Activated naive CD8-positive, alpha-beta T cell treated with anti-CD3 and anti-CD28 coated beads, Interleukin-2, amount 10 ng/mL, durations not matched to agents 7 days and 5 days (primary cell): ENCODE data around the gene VPS11. TPM values are rescaled to one million over a fixed set of nuclear protein-coding genes. Genes with fewer than 3 reads are reported as not detected.
"Not testable (repeated sequence)": the region's sequence is repeated elsewhere in the genome, so short reads cannot be mapped to it uniquely, and the experiment has no call there.

Experiments
- ATAC-seq: fragments of 150-1000 bp; cut with Tn5 transposase; one replicate; pipeline ENCODE4 v1.10.0; 2021; ENCODE audit warnings: low read depth, moderate library complexity
- POLR2A ChIA-PET: fragments of 350-600 bp; sonication (Branson Sonifier 250); formaldehyde crosslinking; loops from one replicate; lab custom pipeline; 2021; ENCODE audit warnings: antibody characterized with exemption; lab: Charles Lee
- DNase-seq: peaks from one replicate; pipeline ENCODE4 v3.0.0; 2021
- H3K27ac Mint-ChIP-seq: one replicate; pipeline ENCODE4 v1.8.0; 2022; ENCODE audit warnings: mild to moderate bottlenecking, mixed read lengths
- H3K27me3 Mint-ChIP-seq: one replicate; pipeline ENCODE4 v1.8.0; 2022; ENCODE audit warnings: mild to moderate bottlenecking, moderate library complexity, mixed read lengths
- H3K36me3 Mint-ChIP-seq: one replicate; pipeline ENCODE4 v1.8.0; 2021; ENCODE audit warnings: mild to moderate bottlenecking, mixed read lengths
- H3K4me1 Mint-ChIP-seq: one replicate; pipeline ENCODE4 v1.8.0; 2021; ENCODE audit warnings: mixed read lengths
- H3K4me3 Mint-ChIP-seq: one replicate; pipeline ENCODE4 v1.8.0; 2022; ENCODE audit warnings: mild to moderate bottlenecking, moderate library complexity, mixed read lengths
- H3K9me3 Mint-ChIP-seq: one replicate; pipeline ENCODE4 v1.8.0; 2021; ENCODE audit warnings: mixed read lengths
- total RNA-seq, 2 experiments: library from RNA; stranded (reverse); gene quantifications; one replicate each; pipeline ENCODE4 v1.2.3, GENCODE V29; 2021

The VPS11 gene
- total RNA-seq, 2 experiments from 2014 or later = 41.2 to 46.2 TPM

DNA sequence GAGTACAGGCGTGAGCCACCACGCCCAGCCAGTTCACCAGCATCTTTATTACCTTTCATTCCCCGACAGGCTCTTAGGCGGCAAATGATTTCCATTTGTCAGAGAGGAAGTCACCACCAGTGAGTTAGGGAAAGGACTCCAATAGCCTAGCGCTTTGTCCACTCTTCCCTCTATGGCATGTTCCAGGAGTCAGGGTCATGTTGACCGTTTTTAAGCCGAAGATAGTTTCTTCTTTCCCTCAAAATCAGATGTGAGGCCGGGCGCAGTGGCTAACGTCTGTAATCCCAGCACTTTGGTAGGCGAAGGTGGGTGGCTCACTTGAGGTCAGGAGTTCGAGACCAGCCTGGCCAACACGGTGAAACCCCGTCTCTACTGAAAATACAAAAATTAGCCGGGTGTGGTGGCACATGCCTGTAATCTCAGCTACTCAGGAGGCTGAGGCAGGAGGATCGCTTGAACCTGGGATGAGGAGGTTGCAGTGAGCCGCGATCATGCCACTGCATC, 35.6 kb downstream of the VPS11 start:
- Mint-ChIP-seq H3K27ac (peak overlapping the region; percentile 99), H3K4me1 (peaks cover 26% of the 10 kb centered on the region), H3K4me3 (peak overlapping the region; percentile 95)
- H3K9me3 Mint-ChIP-seq, H3K27me3 Mint-ChIP-seq, ATAC-seq, DNase-seq, H3K36me3 Mint-ChIP-seq: not testable (repeated sequence)
- POLR2A ChIA-PET = interaction anchor here (1.6 to 2.5 kb wide), 6 partner anchors 9 to 66 kb away, joined by 5 to 27 read pairs (median 18); partner anchors contain the start of genes HINFP, HMBS, HYOU1 and NLRX1

DNA sequence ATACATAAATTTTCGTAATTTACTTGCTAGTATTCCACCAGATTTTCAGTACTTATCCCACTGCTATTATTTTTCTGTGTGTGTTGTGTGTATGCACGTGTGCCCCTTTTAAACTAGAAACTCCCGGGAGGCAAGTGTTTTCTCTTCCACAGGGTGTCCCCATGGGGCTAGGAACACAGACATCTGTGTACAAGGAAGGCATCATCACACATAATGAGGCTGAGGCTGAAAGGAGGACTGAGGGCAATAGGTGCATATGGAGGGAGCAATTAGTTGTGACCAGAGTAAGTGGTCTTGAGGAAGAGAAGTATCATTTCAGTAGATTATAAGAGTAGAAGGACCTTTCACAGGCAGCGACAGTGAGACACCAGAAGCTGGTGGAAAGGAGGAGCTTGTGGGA, 36.2 kb downstream of the VPS11 start:
- Mint-ChIP-seq H3K4me1 (peaks cover 29% of the 10 kb centered on the region), H3K36me3 (peaks cover 4% of the 10 kb centered on the region), H3K27me3 (no peaks in the 10 kb centered on the region), H3K4me3 (peak overlapping the region; percentile 57), H3K27ac (peak overlapping the region; percentile 73), H3K9me3 (no peaks in the 10 kb centered on the region)
- POLR2A ChIA-PET = no interaction called here
- ATAC-seq (no peak), DNase-seq (no peak)

DNA sequence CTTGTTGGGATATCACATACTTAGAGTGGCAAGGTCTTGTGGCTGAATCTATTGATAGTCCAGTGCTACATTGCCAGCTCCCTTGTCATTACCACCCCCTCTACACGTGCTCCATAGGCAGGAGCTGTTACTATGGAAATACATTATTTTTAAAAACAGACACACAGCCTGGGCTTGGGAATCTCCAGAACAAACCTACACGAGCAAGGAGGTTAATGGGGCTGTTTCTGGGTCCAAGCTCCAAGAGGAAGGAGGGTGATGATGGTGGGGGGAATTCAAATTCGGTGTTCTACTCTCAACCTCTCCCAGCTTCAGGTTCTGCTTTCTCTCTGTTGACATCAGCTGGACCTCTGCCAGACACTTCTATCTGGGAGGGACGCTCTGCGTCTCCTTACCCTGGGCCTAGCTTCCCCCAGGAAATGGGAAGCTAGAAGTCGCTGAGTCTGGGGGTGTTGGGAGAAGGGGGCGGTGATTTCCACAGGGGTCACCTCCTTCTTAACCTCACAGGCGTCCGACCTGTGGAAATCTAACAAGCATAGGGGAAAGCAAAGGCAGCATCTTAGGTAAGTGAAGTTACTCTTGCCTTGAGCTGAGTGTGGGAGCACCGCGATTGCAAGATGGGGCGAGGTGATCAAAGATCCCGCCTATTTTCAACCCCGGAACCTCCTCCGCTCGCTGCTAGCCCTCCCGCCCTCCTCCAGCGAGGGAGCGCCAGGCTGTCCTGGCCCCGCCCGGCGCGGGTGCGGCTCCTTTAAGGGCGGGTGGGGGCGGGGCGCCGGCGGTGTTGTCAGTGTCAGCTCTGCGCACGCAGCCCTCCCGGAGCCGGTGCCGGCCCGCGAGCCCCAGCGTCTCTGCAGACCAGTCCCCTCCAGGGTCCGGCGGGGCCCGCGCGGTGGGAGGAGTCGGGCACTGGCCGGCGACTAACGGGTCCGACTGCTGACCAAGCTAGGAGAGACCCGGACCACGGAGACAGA, 39.2 kb downstream of the VPS11 start, which contains the start of gene C2CD2L:
Gene C2CD2L (plus strand): TSS at position 781 of the 974 bp plus-strand sequence. CDS start 398 bp downstream, outside the sequence.
- DNase-seq = peak; percentile 89
- peak within 1 kb of the TSS; percentile 83 for H3K4me3 Mint-ChIP-seq
- H3K9me3 Mint-ChIP-seq = no peaks in the 10 kb centered on the region
- H3K4me1 Mint-ChIP-seq = peaks cover 27% of the 10 kb centered on the region
- ATAC-seq = peak; percentile 84
- peak within 1 kb of the TSS; percentile 91 for H3K27ac Mint-ChIP-seq
- no peaks in the 10 kb centered on the region for H3K27me3 Mint-ChIP-seq
- H3K36me3 Mint-ChIP-seq = peaks cover 16% of the 10 kb centered on the region
- POLR2A ChIA-PET = interaction anchor here (0.6 to 6.1 kb wide), 17 partner anchors 9 to 314 kb away, joined by 3 to 108 read pairs (median 5); partner anchors contain the start of genes CENATAC, HINFP, HYOU1 and NLRX1

DNA sequence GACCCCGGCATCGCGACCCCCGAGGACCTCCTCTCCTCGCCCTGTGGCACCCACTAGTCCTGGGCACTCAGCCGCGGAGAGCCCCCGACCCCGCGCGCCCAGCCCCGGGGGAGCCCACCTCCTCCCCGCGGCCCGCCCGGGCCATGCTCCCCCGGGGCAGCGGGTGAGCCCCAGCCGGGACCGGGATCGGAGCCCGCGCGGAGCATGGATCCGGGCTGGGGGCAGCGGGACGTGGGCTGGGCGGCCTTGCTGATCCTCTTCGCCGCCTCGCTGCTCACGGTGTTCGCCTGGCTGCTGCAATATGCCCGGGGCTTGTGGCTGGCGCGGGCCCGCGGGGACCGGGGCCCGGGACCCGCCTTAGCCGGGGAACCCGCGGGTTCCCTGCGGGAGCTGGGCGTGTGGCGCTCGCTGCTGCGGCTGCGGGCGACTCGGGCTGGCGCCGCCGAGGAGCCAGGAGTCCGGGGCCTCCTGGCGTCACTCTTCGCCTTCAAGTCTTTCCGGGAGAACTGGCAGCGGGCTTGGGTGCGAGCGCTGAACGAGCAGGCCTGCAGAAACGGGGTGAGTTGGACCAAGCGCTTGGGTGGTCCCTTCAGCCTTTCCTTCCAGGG, 40.0 kb downstream of the VPS11 start:
- POLR2A ChIA-PET = interaction anchor here (0.6 to 6.1 kb wide), 13 partner anchors 8 to 315 kb away, joined by 3 to 108 read pairs (median 6); partner anchors contain the start of genes HINFP, HYOU1, NLRX1 and VPS11
- no peaks in the 10 kb centered on the region for H3K9me3 Mint-ChIP-seq
- H3K36me3 Mint-ChIP-seq = peaks cover 18% of the 10 kb centered on the region
- H3K27ac Mint-ChIP-seq = peak overlapping the region; percentile 81
- H3K4me3 Mint-ChIP-seq = peak overlapping the region; percentile 83
- ATAC-seq (peak; percentile 7), DNase-seq (no peak)
- no peaks in the 10 kb centered on the region for H3K27me3 Mint-ChIP-seq
- H3K4me1 Mint-ChIP-seq = peaks cover 27% of the 10 kb centered on the region

DNA sequence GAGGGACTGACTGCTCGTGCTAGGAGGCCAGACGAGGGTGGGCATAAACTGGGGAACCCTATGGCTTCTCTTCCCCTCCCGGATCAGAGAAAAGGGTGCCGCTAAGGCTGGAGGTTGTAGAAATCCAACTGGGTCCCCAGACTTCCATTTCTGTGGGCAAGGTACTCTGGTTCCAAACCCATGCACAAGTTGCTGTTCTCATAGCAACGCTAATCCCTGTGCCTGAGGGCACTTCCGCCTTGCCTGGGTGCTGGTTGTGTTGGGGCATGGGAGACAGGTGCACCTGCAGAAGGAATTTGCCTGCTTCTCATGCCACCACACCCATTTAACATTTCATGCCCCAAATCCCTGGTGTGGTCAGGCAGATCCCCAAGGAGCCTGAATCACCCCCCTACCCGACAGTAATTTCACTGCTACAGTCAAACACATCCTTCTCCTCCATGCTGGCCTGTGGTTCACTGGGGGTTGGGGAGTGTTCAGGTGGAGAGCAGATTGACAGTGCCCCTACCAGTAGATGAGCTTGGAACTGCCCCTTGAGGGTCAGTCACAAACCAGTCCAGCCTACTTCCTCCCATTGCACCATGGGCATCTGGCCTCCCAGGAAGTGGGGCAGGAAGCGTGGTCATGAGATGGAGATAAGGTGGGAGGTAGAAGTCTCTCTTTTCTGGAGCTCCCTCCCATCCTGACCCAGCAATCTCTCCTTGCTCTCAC, 40.7 kb downstream of the VPS11 start:
- Mint-ChIP-seq H3K27me3 (no peaks in the 10 kb centered on the region), H3K4me1 (peaks cover 27% of the 10 kb centered on the region), H3K36me3 (peaks cover 22% of the 10 kb centered on the region), H3K27ac (peak overlapping the region; percentile 81), H3K4me3 (peak overlapping the region; percentile 83), H3K9me3 (no peaks in the 10 kb centered on the region)
- POLR2A ChIA-PET = interaction anchor here (0.7 to 6.1 kb wide), 13 partner anchors 7 to 90 kb away, joined by 3 to 108 read pairs (median 5); partner anchors contain the start of genes HINFP, RPS25, TRAPPC4 and VPS11
- DNase-seq (peak; percentile 56), ATAC-seq (peak; percentile 34)

DNA sequence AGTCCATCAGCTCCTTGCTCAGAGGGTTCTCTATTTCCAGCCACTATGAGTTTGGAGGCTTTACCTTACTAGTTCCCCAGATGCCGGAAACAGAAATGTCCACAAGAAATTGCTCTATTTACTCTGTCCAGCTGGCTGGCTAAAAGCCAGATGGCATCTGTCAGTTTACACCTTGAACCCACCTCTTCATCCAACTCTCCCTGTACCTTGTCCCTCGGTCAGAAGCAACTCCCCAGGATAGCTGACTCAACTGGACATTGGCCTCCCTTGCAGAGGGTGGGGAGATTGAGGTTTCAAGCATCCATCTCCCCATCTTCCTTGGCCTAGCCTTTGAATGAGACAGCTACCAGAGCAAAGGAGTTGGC, 41.2 kb downstream of the VPS11 start:
- H3K27me3 Mint-ChIP-seq = no peaks in the 10 kb centered on the region
- H3K4me3 Mint-ChIP-seq = peak overlapping the region; percentile 83
- POLR2A ChIA-PET = interaction anchor here (0.5 to 6.1 kb wide), 12 partner anchors 9 to 198 kb away, joined by 3 to 108 read pairs (median 4); partner anchors contain the start of genes HINFP, RPS25, TRAPPC4 and VPS11
- H3K27ac Mint-ChIP-seq = peak overlapping the region; percentile 81
- peaks cover 21% of the 10 kb centered on the region for H3K36me3 Mint-ChIP-seq
- no peaks in the 10 kb centered on the region for H3K9me3 Mint-ChIP-seq
- H3K4me1 Mint-ChIP-seq = peaks cover 25% of the 10 kb centered on the region
- DNase-seq (no peak), ATAC-seq (no peak)

DNA sequence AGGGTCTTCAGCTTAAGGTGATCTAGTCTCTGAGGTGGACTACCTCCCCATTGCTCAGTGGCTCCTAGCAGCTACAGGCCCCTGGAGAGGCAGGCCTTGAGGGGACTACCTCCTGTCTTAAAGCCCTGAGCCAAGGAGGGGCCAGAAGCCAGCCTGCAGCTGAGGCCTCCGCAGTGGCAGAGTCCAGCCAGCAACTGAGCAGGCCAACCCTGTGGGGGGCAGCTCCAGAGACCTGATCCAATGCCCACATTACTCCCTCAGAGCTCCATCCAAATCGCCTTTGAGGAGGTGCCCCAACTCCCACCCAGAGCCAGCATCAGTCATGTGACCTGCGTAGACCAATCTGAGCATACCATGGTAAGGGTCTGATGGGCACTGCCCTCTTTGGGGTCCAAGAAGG, 42.2 kb downstream of the VPS11 start:
- Mint-ChIP-seq H3K4me3 (peak overlapping the region; percentile 83), H3K9me3 (no peaks in the 10 kb centered on the region), H3K36me3 (peaks cover 26% of the 10 kb centered on the region), H3K27ac (peak overlapping the region; percentile 81), H3K27me3 (no peaks in the 10 kb centered on the region), H3K4me1 (peaks cover 26% of the 10 kb centered on the region)
- DNase-seq = no peak
- ATAC-seq = no peak
- POLR2A ChIA-PET = interaction anchor here (0.6 to 6.1 kb wide), 6 partner anchors 16 to 117 kb away, joined by 3 to 108 read pairs (median 3); partner anchors contain the start of gene CENATAC

DNA sequence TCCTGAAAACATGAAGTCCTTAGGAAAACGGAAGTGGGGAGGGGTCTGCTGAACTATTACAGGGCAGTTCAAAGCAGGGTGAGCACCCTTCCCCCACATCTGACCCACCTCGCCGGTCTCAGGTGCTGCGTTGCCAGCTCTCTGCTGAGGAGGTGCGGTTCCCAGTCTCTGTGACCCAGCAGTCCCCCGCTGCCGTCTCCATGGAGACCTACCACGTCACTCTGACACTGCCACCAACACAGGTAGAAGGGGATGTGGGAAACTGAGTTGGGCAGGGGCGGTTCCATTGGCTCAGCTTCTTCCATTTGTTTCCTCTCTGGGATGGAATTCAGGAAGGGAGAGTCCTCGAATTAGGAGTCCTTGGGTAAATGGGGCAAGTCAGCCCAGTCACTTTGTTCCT, 42.8 kb downstream of the VPS11 start:
- no peak for DNase-seq
- ATAC-seq = no peak
- H3K27me3 Mint-ChIP-seq = no peaks in the 10 kb centered on the region
- H3K9me3 Mint-ChIP-seq = no peaks in the 10 kb centered on the region
- POLR2A ChIA-PET = interaction anchor here (1.0 to 6.1 kb wide), 3 partner anchors 8 to 58 kb away, joined by 4 to 108 read pairs (median 8); partner anchors contain the start of genes DPAGT1 and NLRX1
- peaks cover 29% of the 10 kb centered on the region for H3K36me3 Mint-ChIP-seq
- peak overlapping the region; percentile 62 for H3K27ac Mint-ChIP-seq
- H3K4me1 Mint-ChIP-seq = peaks cover 29% of the 10 kb centered on the region
- H3K4me3 Mint-ChIP-seq = no peak overlapping the region

DNA sequence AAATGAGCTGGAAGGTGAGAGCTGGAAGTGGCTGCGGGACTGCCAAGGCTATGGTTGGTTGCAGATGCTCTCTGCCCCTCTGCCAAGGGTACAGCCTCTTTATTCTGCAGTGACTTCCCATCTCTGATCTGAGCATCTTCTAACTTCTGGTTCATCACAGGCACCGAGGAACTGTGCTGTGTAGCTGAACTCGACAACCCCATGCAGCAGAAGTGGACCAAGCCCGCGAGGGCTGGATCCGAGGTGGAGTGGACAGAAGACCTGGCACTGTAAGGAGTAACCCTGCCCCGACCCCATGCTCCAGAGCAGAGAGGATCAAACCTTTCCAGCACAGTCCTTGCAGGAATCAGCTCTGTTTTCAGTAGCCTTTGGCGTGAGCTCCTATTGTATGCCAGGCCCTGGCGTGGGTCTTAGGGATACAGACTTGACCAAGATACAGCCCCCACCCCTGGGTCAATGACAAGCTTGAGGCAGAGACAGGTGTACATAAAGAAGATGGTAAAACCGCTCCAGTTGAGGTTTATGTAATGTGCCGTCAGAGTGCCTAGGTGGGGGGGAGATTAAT, 43.8 kb downstream of the VPS11 start:
- H3K27me3 Mint-ChIP-seq = no peaks in the 10 kb centered on the region
- H3K4me3 Mint-ChIP-seq = no peak overlapping the region
- H3K36me3 Mint-ChIP-seq = peaks cover 33% of the 10 kb centered on the region
- DNase-seq (no peak), ATAC-seq (no peak)
- H3K4me1 Mint-ChIP-seq = peaks cover 33% of the 10 kb centered on the region
- POLR2A ChIA-PET = interaction anchor here (1.0 to 2.6 kb wide), 4 partner anchors 9 to 57 kb away, joined by 4 to 8 read pairs (median 8); partner anchors contain the start of genes DPAGT1, HINFP and NLRX1
- peak overlapping the region; percentile 47 for H3K27ac Mint-ChIP-seq
- H3K9me3 Mint-ChIP-seq = no peaks in the 10 kb centered on the region

DNA sequence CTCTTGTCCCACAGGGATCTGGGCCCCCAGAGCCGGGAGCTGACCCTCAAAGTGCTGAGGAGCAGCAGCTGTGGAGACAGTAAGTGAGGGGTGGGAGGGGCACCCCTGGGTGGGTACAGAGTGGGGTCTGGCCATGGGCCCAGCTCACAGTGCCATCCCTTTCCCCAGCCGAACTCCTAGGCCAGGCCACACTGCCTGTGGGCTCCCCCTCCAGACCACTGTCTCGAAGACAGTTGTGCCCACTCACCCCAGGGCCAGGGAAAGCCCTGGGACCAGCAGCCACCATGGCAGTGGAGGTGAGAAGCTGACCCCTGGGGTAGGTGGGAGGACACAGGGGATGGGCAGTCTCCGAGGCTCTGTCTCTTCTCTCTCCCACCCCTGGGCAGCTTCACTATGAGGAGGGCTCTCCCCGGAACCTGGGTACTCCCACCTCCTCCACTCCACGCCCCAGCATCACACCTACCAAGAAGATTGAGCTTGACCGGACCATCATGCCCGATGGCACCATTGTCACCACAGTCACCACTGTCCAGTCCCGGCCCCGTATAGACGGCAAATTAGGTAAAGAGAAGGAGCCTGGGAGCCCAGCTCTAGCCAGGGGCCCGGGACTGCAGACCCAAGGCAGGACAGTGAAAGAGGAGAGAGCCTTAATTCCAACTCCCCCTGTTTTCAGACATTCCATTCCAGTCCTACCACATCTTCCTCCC, 44.8 kb downstream of the VPS11 start:
- no peak for ATAC-seq
- DNase-seq = no peak
- Mint-ChIP-seq H3K27me3 (no peaks in the 10 kb centered on the region), H3K4me3 (no peak overlapping the region), H3K4me1 (peaks cover 31% of the 10 kb centered on the region), H3K36me3 (peaks cover 37% of the 10 kb centered on the region), H3K27ac (no peak overlapping the region), H3K9me3 (no peaks in the 10 kb centered on the region)
- POLR2A ChIA-PET = interaction anchor here (0.8 to 2.6 kb wide), 5 partner anchors 8 to 208 kb away, joined by 3 to 8 read pairs (median 7); partner anchors contain the start of genes DPAGT1 and HINFP

DNA sequence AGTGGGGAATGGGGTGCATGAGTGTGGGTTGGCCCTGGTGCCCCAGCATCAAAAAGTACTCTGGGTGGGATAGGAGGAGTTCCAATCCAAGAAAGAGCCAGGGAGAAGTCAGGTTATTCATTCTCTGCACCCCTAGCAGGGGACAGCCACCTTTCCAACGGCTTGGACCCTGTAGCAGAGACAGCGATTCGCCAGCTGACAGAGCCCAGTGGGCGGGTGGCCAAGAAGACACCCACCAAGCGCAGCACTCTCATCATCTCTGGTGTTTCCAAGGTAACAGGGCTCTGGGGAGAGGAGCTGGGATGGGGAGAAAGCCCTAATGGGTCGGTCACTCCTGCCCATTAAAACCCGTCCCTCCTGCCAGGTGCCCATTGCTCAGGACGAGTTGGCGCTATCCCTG, 46.1 kb downstream of the VPS11 start:
- peaks cover 42% of the 10 kb centered on the region for H3K36me3 Mint-ChIP-seq
- no peak for DNase-seq
- no peak overlapping the region for H3K4me3 Mint-ChIP-seq
- ATAC-seq = no peak
- peaks cover 28% of the 10 kb centered on the region for H3K4me1 Mint-ChIP-seq
- POLR2A ChIA-PET = no interaction called here
- H3K9me3 Mint-ChIP-seq = no peaks in the 10 kb centered on the region
- peak overlapping the region; percentile 40 for H3K27ac Mint-ChIP-seq
- H3K27me3 Mint-ChIP-seq = no peaks in the 10 kb centered on the region
